A549 (cell line): ENCODE measurements around the gene PSME3. TPM values are rescaled to one million over a fixed set of nuclear protein-coding genes. Genes with fewer than 3 reads are reported as not detected.
A peak's percentile ranks its signal among the peaks of the same experiment; 100 is the strongest.
"Not testable (repeated sequence)": the region's sequence is repeated elsewhere in the genome, so short reads cannot be mapped to it uniquely, and the experiment has no call there.

Source experiments
- ATAC-seq, 2 experiments: fragments of 200-7000 bp in 1 of 2; fragments of >200 bp in 1 of 2; cut with Nextera tagmentation in 1 of 2; cut with Tn5 transposase in 1 of 2; 3 replicates each; pipeline versions ENCODE4 v1.8.0 to v1.9.1; 2018 to 2020; ENCODE audit warnings: mild to moderate bottlenecking in 1 of 2, moderate library complexity in 1 of 2
- CTCF ChIA-PET: fragments of 300-600 bp; sonication (Branson Sonifier 250); formaldehyde crosslinking; extraction: SDS; loops from one replicate; lab custom pipeline; 2021; ENCODE audit warnings: antibody characterized with exemption, inconsistent platforms; lab: Yijun Ruan, JAX
- POLR2A ChIA-PET: fragments of 350-600 bp; formaldehyde crosslinking; extraction: SDS; loops from one replicate; lab custom pipeline; 2021; ENCODE audit warnings: antibody characterized with exemption, inconsistent platforms; lab: Yijun Ruan, JAX
- DNase-seq, 2 experiments: peaks; one replicate each; pipeline versions ENCODE4 v3.0.0 to v3.0.0-alpha.2; 2011 to 2016; ENCODE audit warnings: low read depth in 1 of 2, low spot score in 1 of 2
- FAIRE-seq: peaks from 2 replicates; lab custom pipeline; 2011; peaks lifted over from hg19 to GRCh38; lab: Jason Lieb, UNC
- H3K27ac ChIP-seq, 2 experiments: fragments of >200 bp; sonication (Bioruptor Twin); formaldehyde crosslinking; 3 replicates each; pipeline ENCODE4 v1.5.1; 2016 to 2017
- H3K4me1 ChIP-seq: fragments of >200 bp; sonication (Bioruptor Twin); formaldehyde crosslinking; 3 replicates; pipeline ENCODE4 v1.6.1; 2016
- H3K4me2 ChIP-seq: fragments of >200 bp; sonication (Bioruptor Twin); formaldehyde crosslinking; 3 replicates; pipeline ENCODE4 v1.6.1; 2016
- H3K4me3 ChIP-seq: fragments of >200 bp; sonication (Bioruptor Twin); formaldehyde crosslinking; 3 replicates; pipeline ENCODE4 v1.5.1; 2016
- H3K9me3 ChIP-seq: fragments of >200 bp; sonication (Bioruptor Twin); formaldehyde crosslinking; 3 replicates; pipeline ENCODE4 v1.6.1; 2016
- BHLHE40 ChIP-seq: IDR thresholded peaks from 2 replicates; pipeline ENCODE4 v1.6.1; 2012; ENCODE audit warnings: low read depth, low read length, inconsistent platforms
- CEBPB ChIP-seq, 2 experiments: fragments of >200 bp in 1 of 2; sonication (Bioruptor Twin) in 1 of 2; formaldehyde crosslinking in 1 of 2; IDR thresholded peaks; 2 replicates each; pipeline ENCODE4 v1.6.1; 2012 to 2016
- E2F6 ChIP-seq: IDR thresholded peaks from 2 replicates; pipeline ENCODE4 v1.6.1; 2012; ENCODE audit warnings: low read depth, borderline replicate concordance
- ELK1 ChIP-seq: fragments of 150-350 bp; IDR thresholded peaks from 2 replicates; pipeline ENCODE4 v1.6.1; 2014; ENCODE audit warnings: low read depth, mild to moderate bottlenecking, low read length
- ESRRA ChIP-seq: fragments of 150-350 bp; IDR thresholded peaks from 2 replicates; pipeline ENCODE4 v1.6.1; 2014; ENCODE audit warnings: mild to moderate bottlenecking, low read length, borderline replicate concordance
- FOSL2 ChIP-seq, 2 experiments: fragments of 450-650 bp in 1 of 2; fragments of >200 bp in 1 of 2; sonication (Bioruptor Twin) in 1 of 2; formaldehyde crosslinking; IDR thresholded peaks; 2 replicates each; pipeline versions ENCODE4 v1.5.0 to v1.6.1; 2016 to 2020; ENCODE audit warnings: mild to moderate bottlenecking in 1 of 2, moderate library complexity in 1 of 2
- FOXS1 ChIP-seq: fragments of 250-450 bp; sonication (Bioruptor Pico); IDR thresholded peaks from 2 replicates; pipeline ENCODE4 v1.5.0; 2020; ENCODE audit warnings: mild to moderate bottlenecking, moderate library complexity
- HOXA7 ChIP-seq: fragments of 250-450 bp; sonication (Bioruptor Pico); IDR thresholded peaks from 2 replicates; pipeline ENCODE4 v1.5.0; 2020; ENCODE audit warnings: mild to moderate bottlenecking, moderate library complexity
- HOXB13 ChIP-seq: fragments of 250-450 bp; sonication (Bioruptor Pico); IDR thresholded peaks from 2 replicates; pipeline ENCODE4 v1.5.0; 2020; ENCODE audit warnings: low read depth, mild to moderate bottlenecking, moderate library complexity
- JUN ChIP-seq, 2 experiments: fragments of >200 bp; sonication (Bioruptor Twin); formaldehyde crosslinking; IDR thresholded peaks; 2 replicates in 1 of 2; 3 replicates in 1 of 2; pipeline ENCODE4 v1.6.1; 2016 to 2017
- NFE2L2 ChIP-seq: fragments of 150-350 bp; conservative IDR thresholded peaks from 2 replicates; pipeline ENCODE4 v1.6.1; 2014; ENCODE audit warnings: low read length
- POLR2A ChIP-seq: IDR thresholded peaks from 2 replicates; pipeline ENCODE4 v1.6.1; 2012; ENCODE audit warnings: mild to moderate bottlenecking, low read length
- RAD21 ChIP-seq, 2 experiments: fragments of >200 bp in 1 of 2; sonication (Bioruptor Twin) in 1 of 2; formaldehyde crosslinking in 1 of 2; IDR thresholded peaks in 1 of 2; conservative IDR thresholded peaks in 1 of 2; 2 replicates in 1 of 2; 3 replicates in 1 of 2; pipeline ENCODE4 v1.6.1; 2012 to 2018; ENCODE audit warnings: inconsistent platforms in 1 of 2
- RFX5 ChIP-seq: fragments of 450-650 bp; IDR thresholded peaks from 2 replicates; pipeline ENCODE4 v1.7.1; 2014; ENCODE audit warnings: antibody characterized with exemption, mild to moderate bottlenecking, moderate library complexity
- RNF2 ChIP-seq: fragments of 200-600 bp; sonication (generic); IDR thresholded peaks from 2 replicates; pipeline ENCODE4 v1.6.1; 2016; ENCODE audit warnings: low read depth, mild to moderate bottlenecking, antibody characterized with exemption, moderate library complexity, borderline replicate concordance
- SREBF2 ChIP-seq: fragments of 450-650 bp; IDR thresholded peaks from 2 replicates; pipeline ENCODE4 v1.6.1; 2014; ENCODE audit warnings: mild to moderate bottlenecking, moderate library complexity
- TFCP2L1 ChIP-seq: fragments of 250-450 bp; sonication (Bioruptor Pico); IDR thresholded peaks from 2 replicates; pipeline ENCODE4 v1.5.0; 2021; ENCODE audit warnings: mild to moderate bottlenecking
- ZFP36 ChIP-seq: fragments of 450-650 bp; IDR thresholded peaks from 2 replicates; pipeline ENCODE4 v1.6.1; 2014; ENCODE audit warnings: borderline replicate concordance; ENCODE audit not compliant: partially characterized antibody
- WGBS: methylation state at CpG from one replicate; pipeline ENCODE4 v1.1.6; 2017; ENCODE audit errors: missing lambda C conversion rate; 5-methylcytosine and 5-hydroxymethylcytosine counted together
- polyA plus RNA-seq, 4 experiments: library from polyadenylated mRNA; depleted of rRNA in 3 of 4; stranded (reverse); fragments of >200 nt; fragmentation: RNase III in 1 of 4; extraction: RNeasy Plus Mini Kit Qiagen cat#74134 plus additional on column Dnase treatment in 1 of 4; gene quantifications; 2 replicates in 3 of 4; 3 replicates in 1 of 4; pipeline ENCODE4 v1.2.3, GENCODE V29; 2011 to 2017
- TF ChIP-seq, protein P1 (sequence below): fragments of 250-450 bp; sonication (Bioruptor Pico); IDR thresholded peaks from 2 replicates; pipeline ENCODE4 v1.5.0; 2021; ENCODE audit warnings: mild to moderate bottlenecking, moderate library complexity, borderline replicate concordance
- TF ChIP-seq, protein P2 (sequence below): fragments of 250-450 bp; sonication (Bioruptor Pico); IDR thresholded peaks from 2 replicates; pipeline ENCODE4 v1.5.0; 2020; ENCODE audit warnings: low read depth, mild to moderate bottlenecking, moderate library complexity
- TF ChIP-seq, protein P3 (sequence below): fragments of >200 bp; sonication (Bioruptor Twin); formaldehyde crosslinking; IDR thresholded peaks from 2 replicates; pipeline ENCODE4 v1.6.1; 2016
- TF ChIP-seq, protein P4 (sequence below): IDR thresholded peaks from 2 replicates; pipeline ENCODE4 v1.6.1; 2012

Gene PSME3
- polyA plus RNA-seq, 2 of the 4 experiments (the other 2 are of a cell fraction): 223 to 257 TPM

DNA sequence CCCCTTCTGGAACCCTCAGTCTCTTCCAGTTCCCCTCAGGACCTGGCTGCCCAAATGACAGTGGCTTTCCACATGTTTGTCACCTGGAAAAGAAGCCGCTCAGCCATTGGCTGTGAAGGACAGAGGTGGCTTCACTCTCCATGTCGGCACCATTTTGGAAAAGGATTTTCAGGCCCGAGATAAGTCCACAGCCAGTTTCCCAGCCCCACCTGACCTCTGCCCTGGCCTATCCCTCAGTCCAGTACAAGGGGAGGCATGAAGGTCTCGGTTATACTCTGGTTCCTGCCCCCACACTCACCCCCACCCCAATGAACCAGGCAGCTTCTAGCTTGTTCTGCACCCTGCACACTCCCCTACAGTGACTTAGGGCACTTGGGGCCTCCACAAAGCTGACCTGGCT lies 33.0 kb downstream of the PSME3 start:
- POLR2A ChIA-PET: interaction anchor here (0.6 to 1.0 kb wide), 2 partner anchors 43 to 98 kb away, joined by 3 to 4 read pairs; no protein-coding TSS in a partner anchor
- Histone ChIP-seq H3K4me3 (no peak overlapping the region), H3K4me1 (no peaks in the 10 kb centered on the region), H3K4me2 (no peak overlapping the region), H3K9me3 (peaks cover 27% of the 10 kb centered on the region), H3K27ac (no peak overlapping the region)
- 62% methylated on average over 4 of the region's 4 CpGs for WGBS
- TF ChIP-seq FOXS1 (CRISPR knock-in tag) (no peak), JUN (IDR thresholded peaks at IDR 0.05) (no peak), FOSL2 (IDR thresholded peaks at IDR 0.05) (no peak), FOSL2 (CRISPR knock-in tag; IDR thresholded peaks at IDR 0.05) (no peak), TFCP2L1 (CRISPR knock-in tag) (no peak), CEBPB (IDR thresholded peaks at IDR 0.05) (no peak), POLR2A (no peak; the same call in 1 of the 2 replicates), ZFP36 (no peak), E2F6 (no peak), NFE2L2 (no peak), RNF2 (no peak), ELK1 (no peak), ESRRA (no peak), HOXB13 (CRISPR knock-in tag) (no peak), SREBF2 (no peak), BHLHE40 (no peak), RFX5 (no peak)
- TF ChIP-seq, protein P1, sequence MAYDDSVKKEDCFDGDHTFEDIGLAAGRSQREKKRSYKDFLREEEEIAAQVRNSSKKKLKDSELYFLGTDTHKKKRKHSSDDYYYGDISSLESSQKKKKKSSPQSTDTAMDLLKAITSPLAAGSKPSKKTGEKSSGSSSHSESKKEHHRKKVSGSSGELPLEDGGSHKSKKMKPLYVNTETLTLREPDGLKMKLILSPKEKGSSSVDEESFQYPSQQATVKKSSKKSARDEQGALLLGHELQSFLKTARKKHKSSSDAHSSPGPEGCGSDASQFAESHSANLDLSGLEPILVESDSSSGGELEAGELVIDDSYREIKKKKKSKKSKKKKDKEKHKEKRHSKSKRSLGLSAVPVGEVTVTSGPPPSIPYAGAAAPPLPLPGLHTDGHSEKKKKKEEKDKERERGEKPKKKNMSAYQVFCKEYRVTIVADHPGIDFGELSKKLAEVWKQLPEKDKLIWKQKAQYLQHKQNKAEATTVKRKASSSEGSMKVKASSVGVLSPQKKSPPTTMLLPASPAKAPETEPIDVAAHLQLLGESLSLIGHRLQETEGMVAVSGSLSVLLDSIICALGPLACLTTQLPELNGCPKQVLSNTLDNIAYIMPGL: no peak
- TF ChIP-seq, protein P2, sequence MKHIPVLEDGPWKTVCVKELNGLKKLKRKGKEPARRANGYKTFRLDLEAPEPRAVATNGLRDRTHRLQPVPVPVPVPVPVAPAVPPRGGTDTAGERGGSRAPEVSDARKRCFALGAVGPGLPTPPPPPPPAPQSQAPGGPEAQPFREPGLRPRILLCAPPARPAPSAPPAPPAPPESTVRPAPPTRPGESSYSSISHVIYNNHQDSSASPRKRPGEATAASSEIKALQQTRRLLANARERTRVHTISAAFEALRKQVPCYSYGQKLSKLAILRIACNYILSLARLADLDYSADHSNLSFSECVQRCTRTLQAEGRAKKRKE (CRISPR knock-in tag): no peak
- TF ChIP-seq, protein P3, sequence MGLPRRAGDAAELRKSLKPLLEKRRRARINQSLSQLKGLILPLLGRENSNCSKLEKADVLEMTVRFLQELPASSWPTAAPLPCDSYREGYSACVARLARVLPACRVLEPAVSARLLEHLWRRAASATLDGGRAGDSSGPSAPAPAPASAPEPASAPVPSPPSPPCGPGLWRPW: no peak
- FAIRE-seq: no peak
- no peak for ATAC-seq
- CTCF ChIA-PET: interaction anchor here (0.7 to 13.4 kb wide), 7 partner anchors 10 to 63 kb away, joined by 3 to 89 read pairs (median 4); partner anchors contain the start of genes AOC2 and PSME3
- no peak for DNase-seq

GRCh38 chr17:42866631-42867575 lies 33.7 kb downstream of the PSME3 start:
- WGBS: 63% methylated on average over 11 of the region's 12 CpGs
- no peak overlapping the region for H3K4me2 ChIP-seq
- H3K9me3 ChIP-seq: peaks cover 32% of the 10 kb centered on the region
- FAIRE-seq (no peak), DNase-seq (no peak), ATAC-seq (peak; percentile 14 to 31; a peak in 2 of 6 replicates)
- H3K4me1 ChIP-seq: no peaks in the 10 kb centered on the region
- no peak overlapping the region for H3K27ac ChIP-seq
- ChIA-PET POLR2A (interaction anchor here (0.6 kb wide), 1 partner anchor 98 kb away, joined by 4 read pairs; no protein-coding TSS in a partner anchor), CTCF (interaction anchor here (0.7 to 13.4 kb wide), 6 partner anchors 11 to 288 kb away, joined by 3 to 89 read pairs (median 3); partner anchors contain the start of gene AOC2)
- no peak overlapping the region for H3K4me3 ChIP-seq
- no peak for TF ChIP-seq HOXA7
- no peak for TF ChIP-seq RFX5
- TF ChIP-seq RAD21 (conservative IDR thresholded peaks at IDR 0.05 in 1 of 2, IDR thresholded peaks at IDR 0.05 in 1 of 2): no peak
- TF ChIP-seq, protein P4, sequence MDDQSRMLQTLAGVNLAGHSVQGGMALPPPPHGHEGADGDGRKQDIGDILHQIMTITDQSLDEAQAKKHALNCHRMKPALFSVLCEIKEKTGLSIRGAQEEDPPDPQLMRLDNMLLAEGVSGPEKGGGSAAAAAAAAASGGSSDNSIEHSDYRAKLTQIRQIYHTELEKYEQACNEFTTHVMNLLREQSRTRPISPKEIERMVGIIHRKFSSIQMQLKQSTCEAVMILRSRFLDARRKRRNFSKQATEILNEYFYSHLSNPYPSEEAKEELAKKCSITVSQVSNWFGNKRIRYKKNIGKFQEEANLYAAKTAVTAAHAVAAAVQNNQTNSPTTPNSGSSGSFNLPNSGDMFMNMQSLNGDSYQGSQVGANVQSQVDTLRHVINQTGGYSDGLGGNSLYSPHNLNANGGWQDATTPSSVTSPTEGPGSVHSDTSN: no peak

DNA sequence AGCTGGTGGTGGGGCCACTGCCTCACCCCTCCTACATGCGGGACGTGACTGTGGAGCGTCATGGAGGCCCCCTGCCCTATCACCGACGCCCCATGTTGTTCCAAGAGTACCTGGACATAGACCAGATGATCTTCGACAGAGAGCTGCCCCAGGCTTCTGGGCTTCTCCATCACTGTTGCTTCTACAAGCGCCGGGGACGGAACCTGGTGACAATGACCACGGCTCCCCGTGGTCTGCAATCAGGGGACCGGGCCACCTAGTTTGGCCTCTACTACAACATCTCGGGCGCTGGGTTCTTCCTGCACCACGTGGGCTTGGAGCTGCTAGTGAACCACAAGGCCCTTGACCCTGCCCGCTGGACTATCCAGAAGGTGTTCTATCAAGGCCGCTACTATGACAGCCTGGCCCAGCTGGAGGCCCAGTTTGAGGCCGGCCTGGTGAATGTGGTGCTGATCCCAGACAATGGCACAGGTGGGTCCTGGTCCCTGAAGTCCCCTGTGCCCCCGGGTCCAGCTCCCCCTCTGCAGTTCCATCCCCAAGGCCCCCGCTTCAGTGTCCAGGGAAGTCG lies 34.6 kb downstream of the PSME3 start:
- CTCF ChIA-PET: interaction anchor here (0.9 to 13.4 kb wide), 4 partner anchors 15 to 289 kb away, joined by 3 to 89 read pairs (median 4); partner anchors contain the start of gene AOC2
- FAIRE-seq, DNase-seq, POLR2A ChIA-PET, H3K4me3 ChIP-seq, H3K4me2 ChIP-seq, ATAC-seq, H3K4me1 ChIP-seq, H3K27ac ChIP-seq: not testable (repeated sequence)
- WGBS: 81% methylated on average over 14 of the region's 21 CpGs
- peaks cover 32% of the 10 kb centered on the region for H3K9me3 ChIP-seq
